Measurements from ENCODE around the gene ZDHHC1.

ZDHHC1 gene

DNA sequence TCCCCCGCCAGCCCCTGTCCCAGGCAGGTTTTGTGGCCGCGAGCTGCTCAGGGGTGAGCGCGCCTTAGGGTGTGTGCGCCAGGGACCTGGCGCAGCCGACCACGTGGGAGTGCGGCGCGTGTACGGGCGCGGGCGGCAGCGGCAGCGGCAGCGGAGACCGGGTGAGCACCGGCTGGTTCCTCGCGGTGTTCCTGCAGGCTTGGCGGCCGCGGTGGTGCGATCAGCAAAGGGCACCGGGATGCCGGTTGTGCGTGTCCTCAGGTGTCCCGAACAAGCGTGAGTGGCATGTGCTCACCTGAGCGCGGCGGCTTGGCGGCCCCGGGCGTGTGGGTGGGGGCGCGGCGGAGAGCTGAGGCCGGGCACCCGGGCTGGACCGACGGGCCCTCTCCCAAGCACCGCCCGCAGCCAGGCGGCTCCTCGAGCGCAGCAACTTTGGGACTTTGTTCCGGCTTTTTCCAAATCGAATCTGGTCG is 14.3 kb upstream of the ZDHHC1 start:
- no peak for FAIRE-seq
- TF ChIP-seq, protein P1, sequence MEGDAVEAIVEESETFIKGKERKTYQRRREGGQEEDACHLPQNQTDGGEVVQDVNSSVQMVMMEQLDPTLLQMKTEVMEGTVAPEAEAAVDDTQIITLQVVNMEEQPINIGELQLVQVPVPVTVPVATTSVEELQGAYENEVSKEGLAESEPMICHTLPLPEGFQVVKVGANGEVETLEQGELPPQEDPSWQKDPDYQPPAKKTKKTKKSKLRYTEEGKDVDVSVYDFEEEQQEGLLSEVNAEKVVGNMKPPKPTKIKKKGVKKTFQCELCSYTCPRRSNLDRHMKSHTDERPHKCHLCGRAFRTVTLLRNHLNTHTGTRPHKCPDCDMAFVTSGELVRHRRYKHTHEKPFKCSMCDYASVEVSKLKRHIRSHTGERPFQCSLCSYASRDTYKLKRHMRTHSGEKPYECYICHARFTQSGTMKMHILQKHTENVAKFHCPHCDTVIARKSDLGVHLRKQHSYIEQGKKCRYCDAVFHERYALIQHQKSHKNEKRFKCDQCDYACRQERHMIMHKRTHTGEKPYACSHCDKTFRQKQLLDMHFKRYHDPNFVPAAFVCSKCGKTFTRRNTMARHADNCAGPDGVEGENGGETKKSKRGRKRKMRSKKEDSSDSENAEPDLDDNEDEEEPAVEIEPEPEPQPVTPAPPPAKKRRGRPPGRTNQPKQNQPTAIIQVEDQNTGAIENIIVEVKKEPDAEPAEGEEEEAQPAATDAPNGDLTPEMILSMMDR (IDR thresholded peaks at IDR 0.05; ENCODE audit: insufficient read depth, missing control alignments): no peak

DNA sequence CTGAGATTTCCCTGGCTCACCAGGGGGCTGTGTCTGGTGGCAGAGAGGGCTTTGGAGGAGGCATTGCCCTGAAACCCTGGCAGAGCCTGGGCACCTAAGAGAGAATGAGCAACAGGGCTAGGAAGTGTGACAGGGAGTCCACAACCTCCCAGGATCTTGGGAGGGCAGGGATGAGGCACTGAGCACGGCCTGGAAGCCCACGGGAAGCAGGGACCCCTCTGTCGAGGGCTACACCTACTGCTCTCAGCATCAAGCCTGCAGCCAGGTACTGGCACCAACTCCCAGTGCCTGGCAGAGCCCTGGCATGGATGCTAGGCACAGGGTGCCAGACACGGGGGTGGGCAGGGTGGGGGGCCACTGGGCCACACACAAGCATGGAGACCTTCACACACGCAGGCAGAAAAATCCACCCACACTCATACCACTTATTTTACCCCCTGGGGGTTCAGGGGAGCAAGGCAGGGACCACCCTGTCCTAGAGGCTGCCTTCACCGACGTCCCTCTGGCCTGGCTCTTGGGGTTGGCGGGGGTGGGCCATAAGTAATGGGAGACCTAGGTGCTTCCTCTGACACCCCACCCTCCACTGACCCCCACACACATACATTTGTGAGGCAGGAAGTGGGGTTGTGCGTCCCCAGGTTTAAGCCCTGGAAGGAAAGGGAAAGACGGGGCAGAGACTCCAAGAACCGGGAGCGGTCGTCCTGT is 13.7 kb upstream of the ZDHHC1 start:
- FAIRE-seq (no peak), DNase-seq (ENCODE audit: insufficient read length, low spot score) (no peak)
- TF ChIP-seq, protein P1 (IDR thresholded peaks at IDR 0.05; ENCODE audit: insufficient read depth, missing control alignments): no peak

More for the DNA sequence above, 14.3 kb upstream of the ZDHHC1 start:
- no peak for DNase-seq (ENCODE audit: insufficient read length, low spot score)

DNA sequence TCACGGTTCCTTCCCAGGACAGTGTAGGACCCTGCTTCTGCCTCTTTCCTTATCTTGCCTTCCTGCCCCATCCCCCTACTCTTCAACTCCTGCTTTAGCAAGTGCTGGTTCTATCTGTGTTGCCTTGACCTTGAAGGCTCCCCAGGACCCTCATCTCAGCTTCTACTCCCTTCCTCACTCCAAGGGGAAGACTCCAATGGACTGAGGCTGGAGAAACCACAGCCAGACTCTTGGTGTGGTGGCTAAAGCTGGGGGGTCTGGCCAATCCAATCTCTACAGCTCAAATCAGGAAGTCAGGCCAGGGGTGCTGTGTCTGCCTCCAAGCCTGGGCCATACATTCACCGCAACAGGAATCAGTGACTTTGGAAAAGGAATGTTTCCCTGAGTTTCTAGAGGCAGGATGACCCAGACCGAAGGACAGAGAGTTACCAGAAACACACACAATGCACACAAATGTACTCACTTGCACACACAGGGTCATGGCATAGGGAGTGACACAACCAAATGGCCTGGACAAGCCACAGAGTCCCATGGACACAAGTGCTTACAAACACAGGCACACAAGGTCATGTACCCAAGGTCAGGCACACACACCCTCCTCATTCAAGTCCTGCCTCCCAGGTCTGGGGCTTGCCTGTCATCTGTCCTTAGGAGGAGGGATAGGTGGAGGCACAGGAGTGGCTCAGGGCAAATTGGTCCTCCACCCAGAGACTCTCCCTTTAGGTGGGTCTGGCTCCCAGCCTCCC is 12.9 kb upstream of the ZDHHC1 start:
- DNase-seq (ENCODE audit: insufficient read length, low spot score): no peak
- TF ChIP-seq, protein P1 (IDR thresholded peaks at IDR 0.05; ENCODE audit: insufficient read depth, missing control alignments): no peak
- FAIRE-seq: no peak

DNA sequence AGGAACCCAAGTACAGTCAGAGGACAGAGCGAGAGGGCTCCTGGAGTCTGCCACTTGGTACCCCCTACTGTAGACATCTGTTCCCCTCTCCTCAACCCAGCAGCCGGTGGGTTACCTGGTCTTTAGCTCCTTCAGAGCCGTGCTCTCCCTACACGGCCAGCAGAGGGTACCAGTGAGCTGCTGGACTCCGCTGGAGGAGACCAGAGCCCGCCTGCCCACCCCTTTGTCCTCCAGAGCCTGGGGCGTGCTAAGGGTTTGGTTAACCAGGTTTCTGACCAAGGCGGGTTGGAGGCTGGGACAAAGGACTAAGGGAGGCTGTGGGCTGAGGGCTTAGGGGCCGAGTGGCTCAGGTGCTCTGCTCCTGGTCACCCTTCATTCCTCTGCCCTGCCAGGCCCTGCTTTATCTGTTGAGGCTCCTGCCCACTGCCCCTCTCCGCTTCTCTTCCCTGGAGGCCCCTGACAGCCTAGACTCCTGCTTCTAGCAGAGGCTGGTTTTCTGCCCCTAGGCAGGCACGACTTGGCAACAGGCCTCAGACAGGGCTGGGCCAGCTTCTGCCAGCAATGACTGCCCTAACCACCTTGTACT is 12.0 kb upstream of the ZDHHC1 start:
- FAIRE-seq (no peak), DNase-seq (ENCODE audit: insufficient read length, low spot score) (peak; percentile 49)
- TF ChIP-seq, protein P1 (IDR thresholded peaks at IDR 0.05; ENCODE audit: insufficient read depth, missing control alignments): peak; percentile 85

DNA sequence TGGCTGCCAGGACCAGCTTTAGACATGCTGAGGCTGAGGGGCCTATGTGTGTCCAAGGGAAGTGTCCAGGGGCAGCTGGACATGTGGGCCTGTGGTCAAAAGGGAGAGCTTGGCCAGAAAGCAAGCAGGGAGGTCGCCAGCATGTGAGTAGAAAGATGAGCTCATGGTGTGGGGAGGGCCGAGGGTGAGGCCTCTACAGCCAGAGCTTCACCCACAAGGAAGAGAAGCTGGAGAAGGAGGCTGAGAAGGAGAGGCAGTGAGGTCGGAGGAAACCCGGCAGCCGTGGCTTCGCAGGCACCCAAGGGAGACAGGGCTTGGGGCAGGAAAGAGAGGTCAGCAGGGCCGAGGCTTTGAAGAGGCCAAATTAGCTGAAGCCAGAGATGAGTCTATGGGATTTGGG is 10.7 kb upstream of the ZDHHC1 start:
- TF ChIP-seq, protein P1 (IDR thresholded peaks at IDR 0.05; ENCODE audit: insufficient read depth, missing control alignments): no peak
- no peak for FAIRE-seq
- no peak for DNase-seq (ENCODE audit: insufficient read length, low spot score)

DNA sequence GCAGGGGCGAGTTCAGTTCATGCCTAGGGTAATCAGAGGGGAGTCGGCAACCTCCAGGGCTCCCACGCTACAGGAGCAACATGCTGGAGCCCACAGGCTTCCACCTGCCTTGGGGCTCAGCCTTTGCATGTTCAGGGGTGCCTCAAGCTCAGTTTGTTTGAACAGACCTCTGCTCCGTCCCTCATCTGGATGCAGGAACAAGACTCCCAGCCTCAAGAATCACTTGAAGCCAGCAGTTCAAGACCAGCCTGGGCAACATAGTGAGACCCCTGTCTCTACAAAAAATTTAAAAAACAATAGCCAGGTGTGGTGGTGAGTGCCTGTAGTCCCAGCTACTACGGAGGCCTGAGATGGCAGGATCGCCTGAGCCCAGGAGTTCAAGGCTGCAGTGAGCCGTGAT is 9.7 kb upstream of the ZDHHC1 start:
- TF ChIP-seq, protein P1 (IDR thresholded peaks at IDR 0.05; ENCODE audit: insufficient read depth, missing control alignments): no peak
- DNase-seq (ENCODE audit: insufficient read length, low spot score): no peak
- FAIRE-seq: no peak
